Measurements from ENCODE around the gene ARID4A. TPM values are rescaled to one million over a fixed set of nuclear protein-coding genes. Genes with fewer than 3 reads are reported as not detected.

The ARID4A gene
- total and polyA plus RNA-seq, 2 of the 13 experiments (the other 11 are each of a cell fraction or from before 2014, with no cell fraction given) = 7.2 to 9.7 TPM

- TF ChIP-seq, protein P1, sequence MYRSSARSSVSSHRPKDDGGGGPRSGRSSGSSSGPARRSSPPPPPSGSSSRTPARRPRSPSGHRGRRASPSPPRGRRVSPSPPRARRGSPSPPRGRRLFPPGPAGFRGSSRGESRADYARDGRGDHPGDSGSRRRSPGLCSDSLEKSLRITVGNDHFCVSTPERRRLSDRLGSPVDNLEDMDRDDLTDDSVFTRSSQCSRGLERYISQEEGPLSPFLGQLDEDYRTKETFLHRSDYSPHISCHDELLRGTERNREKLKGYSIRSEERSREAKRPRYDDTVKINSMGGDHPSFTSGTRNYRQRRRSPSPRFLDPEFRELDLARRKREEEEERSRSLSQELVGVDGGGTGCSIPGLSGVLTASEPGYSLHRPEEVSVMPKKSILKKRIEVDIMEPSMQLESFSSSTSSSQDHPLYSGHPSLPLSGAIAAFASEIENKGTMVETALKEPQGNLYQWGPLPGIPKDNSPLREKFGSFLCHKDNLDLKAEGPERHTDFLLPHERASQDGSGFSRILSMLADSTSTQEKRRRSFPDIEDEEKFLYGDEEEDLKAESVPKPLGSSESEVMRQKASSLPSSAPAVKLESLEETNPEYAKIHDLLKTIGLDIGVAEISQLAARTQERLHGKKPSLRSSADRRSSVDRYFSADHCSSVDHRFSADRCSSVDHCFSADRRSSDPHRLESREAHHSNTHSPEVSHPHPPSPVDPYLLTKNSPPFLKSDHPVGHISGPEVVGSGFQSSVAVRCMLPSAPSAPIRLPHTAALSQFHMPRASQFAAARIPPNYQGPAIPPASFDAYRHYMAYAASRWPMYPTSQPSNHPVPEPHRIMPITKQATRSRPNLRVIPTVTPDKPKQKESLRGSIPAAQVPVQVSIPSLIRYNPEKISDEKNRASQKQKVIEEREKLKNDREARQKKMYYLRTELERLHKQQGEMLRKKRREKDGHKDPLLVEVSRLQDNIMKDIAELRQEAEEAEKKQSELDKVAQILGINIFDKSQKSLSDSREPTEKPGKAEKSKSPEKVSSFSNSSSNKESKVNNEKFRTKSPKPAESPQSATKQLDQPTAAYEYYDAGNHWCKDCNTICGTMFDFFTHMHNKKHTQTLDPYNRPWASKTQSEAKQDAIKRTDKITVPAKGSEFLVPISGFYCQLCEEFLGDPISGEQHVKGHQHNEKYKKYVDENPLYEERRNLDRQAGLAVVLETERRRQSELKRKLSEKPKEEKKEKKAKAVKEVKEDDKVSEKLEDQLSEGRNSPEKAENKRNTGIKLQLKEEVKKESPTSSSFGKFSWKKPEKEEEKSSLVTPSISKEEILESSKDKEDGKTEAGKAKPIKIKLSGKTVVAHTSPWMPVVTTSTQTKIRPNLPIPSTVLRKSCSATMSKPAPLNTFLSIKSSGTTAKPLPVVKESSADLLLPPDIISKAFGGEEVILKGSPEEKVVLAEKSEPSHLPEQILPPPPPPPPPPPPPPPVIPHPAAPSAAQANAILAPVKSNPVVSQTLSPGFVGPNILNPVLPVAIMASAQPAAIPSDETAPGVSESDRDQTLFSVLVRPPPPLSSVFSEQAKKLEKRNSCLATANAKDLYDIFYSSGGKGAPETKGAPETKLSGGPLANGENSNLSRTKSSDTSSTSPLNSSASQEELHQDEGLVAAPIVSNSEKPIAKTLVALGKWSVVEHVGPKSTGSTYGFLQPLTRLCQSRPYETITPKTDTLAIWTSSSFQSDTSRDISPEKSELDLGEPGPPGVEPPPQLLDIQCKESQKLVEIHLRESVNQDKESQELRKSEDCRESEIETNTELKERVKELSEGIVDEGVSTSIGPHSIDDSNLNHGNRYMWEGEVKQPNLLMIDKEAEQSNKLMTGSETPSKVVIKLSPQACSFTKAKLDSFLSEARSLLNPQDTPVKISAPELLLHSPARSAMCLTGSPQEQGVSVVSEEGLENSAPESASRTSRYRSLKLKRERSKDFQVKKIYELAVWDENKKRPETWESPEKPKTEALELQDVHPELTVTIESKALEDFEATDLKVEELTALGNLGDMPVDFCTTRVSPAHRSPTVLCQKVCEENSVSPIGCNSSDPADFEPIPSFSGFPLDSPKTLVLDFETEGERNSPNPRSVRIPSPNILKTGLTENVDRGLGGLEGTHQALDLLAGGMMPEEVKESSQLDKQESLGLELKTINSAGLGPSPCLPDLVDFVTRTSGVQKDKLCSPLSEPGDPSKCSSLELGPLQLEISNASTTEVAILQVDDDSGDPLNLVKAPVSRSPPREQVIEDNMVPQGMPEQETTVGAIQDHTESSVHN (CRISPR knock-in tag; IDR thresholded peaks at IDR 0.05) = no peak
- no peak for TF ChIP-seq ZNF136 (CRISPR knock-in tag; IDR thresholded peaks at IDR 0.05; ENCODE audit: low read depth)
- no peak for TF ChIP-seq ZNF790 (CRISPR knock-in tag; IDR thresholded peaks at IDR 0.05; ENCODE audit: borderline replicate concordance)
- TF ChIP-seq SALL1 (CRISPR knock-in tag; IDR thresholded peaks at IDR 0.05) = peak; percentile 61; the same call in 1 of the 2 replicates
- TF ChIP-seq, protein P2, sequence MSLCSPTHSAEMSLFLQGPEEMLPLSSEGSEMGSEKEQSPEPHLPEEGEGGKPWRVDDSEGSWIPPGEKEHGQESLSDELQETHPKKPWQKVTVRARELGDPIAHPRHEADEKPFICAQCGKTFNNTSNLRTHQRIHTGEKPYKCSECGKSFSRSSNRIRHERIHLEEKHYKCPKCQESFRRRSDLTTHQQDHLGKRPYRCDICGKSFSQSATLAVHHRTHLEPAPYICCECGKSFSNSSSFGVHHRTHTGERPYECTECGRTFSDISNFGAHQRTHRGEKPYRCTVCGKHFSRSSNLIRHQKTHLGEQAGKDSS (CRISPR knock-in tag; IDR thresholded peaks at IDR 0.05; ENCODE audit: borderline replicate concordance, low read depth) = peak; percentile 99
- no peak for TF ChIP-seq TBL1XR1 (IDR thresholded peaks at IDR 0.05; ENCODE audit: borderline replicate concordance, low read length, partially characterized antibody)
- peak; percentile 79 for TF ChIP-seq IRF2 (CRISPR knock-in tag; IDR thresholded peaks at IDR 0.05)
- peak; percentile 58 for TF ChIP-seq THAP11 (CRISPR knock-in tag; IDR thresholded peaks at IDR 0.05)
- TF ChIP-seq ETV5 (CRISPR knock-in tag; IDR thresholded peaks at IDR 0.05; ENCODE audit: borderline replicate concordance) = peak; percentile 23; the same call in 1 of the 2 replicates
- peak; percentile 90 for TF ChIP-seq ZNF644 (CRISPR knock-in tag; IDR thresholded peaks at IDR 0.05; ENCODE audit: low read depth)
- peak; percentile 29; the same call in 1 of the 2 replicates for TF ChIP-seq PATZ1 (CRISPR knock-in tag; IDR thresholded peaks at IDR 0.05)
- peak; percentile 79 for TF ChIP-seq FOXO1 (CRISPR knock-in tag; IDR thresholded peaks at IDR 0.05)
- no peak for TF ChIP-seq ZNF205 (CRISPR knock-in tag; IDR thresholded peaks at IDR 0.05)
- TF ChIP-seq TBX3 (IDR thresholded peaks at IDR 0.05; ENCODE audit: borderline replicate concordance) = peak; percentile 29; the same call in 1 of the 2 replicates
- TF ChIP-seq ZNF362 (CRISPR knock-in tag; IDR thresholded peaks at IDR 0.05; ENCODE audit: borderline replicate concordance) = peak; percentile 45; the same call in 1 of the 2 replicates
Observed at GRCh38 chr14:58272588-58273372, 25.6 kb upstream of the ARID4A start (continued).

Data from HepG2 (cell line).